DMS114 treated with DMSO at 0.1 percent for 48 hours (cell line): ENCODE measurements around the gene IRAK3.
A peak's percentile ranks its signal among the peaks of the same experiment; 100 is the strongest.
"Not testable (repeated sequence)": the region's sequence is repeated elsewhere in the genome, so short reads cannot be mapped to it uniquely, and the experiment has no call there.

Source experiments
- DNase-seq: peaks from one replicate; lab custom pipeline; 2025; ENCODE audit not compliant: unreplicated experiment; lab: John Stamatoyannopoulos, UW

IRAK3 gene

GRCh38 chr12:66206141-66206540, 17.1 kb downstream of the IRAK3 start:
- no peak for DNase-seq

- no peak for DNase-seq
Measured at GRCh38 chr12:66210840-66211239, 21.8 kb downstream of the IRAK3 start.

GRCh38 chr12:66211573-66211972, 22.6 kb downstream of the IRAK3 start:
- not testable (repeated sequence) for DNase-seq

- DNase-seq = not testable (repeated sequence)
Measured at GRCh38 chr12:66213011-66213410, 24.0 kb downstream of the IRAK3 start.

GRCh38 chr12:66217342-66217917, 28.4 kb downstream of the IRAK3 start:
- DNase-seq = no peak

GRCh38 chr12:66228462-66228861, 39.4 kb downstream of the IRAK3 start:
- no peak for DNase-seq

- no peak for DNase-seq
Measured at GRCh38 chr12:66232263-66232662, 43.2 kb downstream of the IRAK3 start.

- DNase-seq = peak; percentile 55
Measured at GRCh38 chr12:66234037-66234693, 45.2 kb downstream of the IRAK3 start.

- peak; percentile 53 for DNase-seq
Measured at GRCh38 chr12:66234773-66235625, 46.0 kb downstream of the IRAK3 start.

- peak; percentile 44 for DNase-seq
Measured at GRCh38 chr12:66235626-66236281, 46.7 kb downstream of the IRAK3 start.

GRCh38 chr12:66236282-66236675, 47.3 kb downstream of the IRAK3 start:
- DNase-seq = not testable (repeated sequence)

- DNase-seq = no peak
Measured at GRCh38 chr12:66236969-66237368, 48.0 kb downstream of the IRAK3 start.

- no peak for DNase-seq
Measured at GRCh38 chr12:66237505-66238175, 48.6 kb downstream of the IRAK3 start.

GRCh38 chr12:66239295-66239694, 50.3 kb downstream of the IRAK3 start:
- DNase-seq = no peak

- no peak for DNase-seq
Measured at GRCh38 chr12:66240096-66240820, 51.2 kb downstream of the IRAK3 start.

- DNase-seq = no peak
Measured at GRCh38 chr12:66241061-66242043, 52.3 kb downstream of the IRAK3 start.

GRCh38 chr12:66242311-66242710, 53.3 kb downstream of the IRAK3 start:
- no peak for DNase-seq

GRCh38 chr12:66243911-66244310, 54.9 kb downstream of the IRAK3 start:
- no peak for DNase-seq

GRCh38 chr12:66244446-66244845, 55.4 kb downstream of the IRAK3 start:
- DNase-seq = no peak
